SK-N-SH (cell line): ENCODE measurements around the gene WRAP73. TPM values are rescaled to one million over a fixed set of nuclear protein-coding genes. Genes with fewer than 3 reads are reported as not detected.

ENCODE experiments used
- CTCF ChIA-PET: fragments of 300-600, 350-600 bp; formaldehyde crosslinking; extraction: SDS; loops from one replicate; lab custom pipeline; 2021; lab: Yijun Ruan, JAX
- POLR2A ChIA-PET: fragments of 350-600 bp; sonication (Branson Sonifier 250); formaldehyde crosslinking; extraction: SDS; loops from one replicate; lab custom pipeline; 2020; ENCODE audit warnings: antibody characterized with exemption, inconsistent platforms; lab: Yijun Ruan, JAX
- DNase-seq: peaks from one replicate; pipeline ENCODE4 v3.0.0; 2012
- H2AFZ ChIP-seq: fragments of 200-600 bp; sonication (generic); 2 replicates; pipeline ENCODE4 v1.8.1; 2016; ENCODE audit warnings: antibody characterized with exemption, mild to moderate bottlenecking, low read depth
- H3F3A ChIP-seq: fragments of 200-600 bp; sonication (generic); replicated peaks from 2 replicates; pipeline ENCODE3; 2016; ENCODE audit warnings: antibody characterized with exemption, mild to moderate bottlenecking; ENCODE audit not compliant: insufficient read depth
- H3K27ac ChIP-seq, 2 experiments: fragments of 200-500 bp in 1 of 2; fragments of 200-600 bp in 1 of 2; sonication (Bioruptor generic) in 1 of 2; sonication (generic), shearing (Covaris generic) in 1 of 2; 2 replicates each; pipeline versions ENCODE4 v1.5.1 to v1.6.1; 2014 to 2016; ENCODE audit warnings: low read depth in 2 of 2, inconsistent platforms in 1 of 2, low read length in 1 of 2, mild to moderate bottlenecking in 1 of 2, mixed read lengths in 1 of 2
- H3K27me3 ChIP-seq: fragments of 200-600 bp; sonication (generic), shearing (Covaris generic); 2 replicates; pipeline ENCODE4 v1.6.1; 2016; ENCODE audit warnings: mixed run types; ENCODE audit not compliant: insufficient read depth
- H3K36me3 ChIP-seq, 2 experiments: fragments of 200-500 bp in 1 of 2; fragments of 200-600 bp in 1 of 2; sonication (Bioruptor generic) in 1 of 2; sonication (generic) in 1 of 2; replicated peaks in 1 of 2; 2 replicates each; pipeline versions ENCODE3 to v1.5.1; 2014 to 2016; ENCODE audit warnings: low read length in 1 of 2, mild to moderate bottlenecking in 1 of 2; ENCODE audit not compliant: insufficient read depth in 2 of 2, control insufficient read depth in 1 of 2
- H3K4me1 ChIP-seq, 2 experiments: fragments of 200-500 bp in 1 of 2; fragments of 200-600 bp in 1 of 2; sonication (Bioruptor generic) in 1 of 2; sonication (generic), shearing (Covaris generic) in 1 of 2; 2 replicates each; pipeline versions ENCODE4 v1.5.1 to v1.6.1; 2014 to 2016; ENCODE audit warnings: low read depth in 1 of 2, low read length in 1 of 2, mixed run types in 1 of 2; ENCODE audit not compliant: insufficient read depth in 2 of 2, control insufficient read depth in 1 of 2
- H3K4me2 ChIP-seq: fragments of 200-600 bp; sonication (generic), shearing (Covaris generic); 2 replicates; pipeline ENCODE4 v1.6.1; 2017; ENCODE audit warnings: mixed run types
- H3K4me3 ChIP-seq, 2 experiments: fragments of 200-500 bp in 1 of 2; fragments of 200-600 bp in 1 of 2; sonication (Bioruptor generic) in 1 of 2; sonication (generic), shearing (Covaris generic) in 1 of 2; 2 replicates each; pipeline versions ENCODE4 v1.5.1 to v1.8.1; 2014 to 2016; ENCODE audit warnings: low read depth in 2 of 2, inconsistent platforms in 1 of 2, low read length in 1 of 2, mild to moderate bottlenecking in 1 of 2, mixed read lengths in 1 of 2, moderate library complexity in 1 of 2
- H3K79me2 ChIP-seq: fragments of 200-600 bp; sonication (generic); 2 replicates; pipeline ENCODE4 v1.8.1; 2017; ENCODE audit warnings: mild to moderate bottlenecking; ENCODE audit not compliant: insufficient read depth
- H3K9ac ChIP-seq: fragments of 200-600 bp; sonication (generic); 2 replicates; pipeline ENCODE4 v1.6.1; 2017; ENCODE audit warnings: mixed run types
- H3K9me2 ChIP-seq: fragments of 200-600 bp; sonication (generic); 2 replicates; pipeline ENCODE4 v1.6.1; 2017; ENCODE audit warnings: mixed run types
- H3K9me3 ChIP-seq: fragments of 200-600 bp; sonication (generic); 2 replicates; pipeline ENCODE4 v1.6.1; 2017; ENCODE audit warnings: mixed run types, mild to moderate bottlenecking, moderate library complexity
- H4K20me1 ChIP-seq: fragments of 200-600 bp; sonication (generic); 2 replicates; pipeline ENCODE4 v1.6.1; 2017; ENCODE audit warnings: mild to moderate bottlenecking, mixed run types; ENCODE audit not compliant: insufficient read depth
- ELF1 ChIP-seq: IDR thresholded peaks from 2 replicates; pipeline ENCODE4 v1.4.0; 2012
- EP300 ChIP-seq, 2 experiments: IDR thresholded peaks; 2 replicates each; pipeline versions ENCODE4 v1.4.0 to v1.6.1; 2012; ENCODE audit warnings: borderline replicate concordance in 1 of 2, low read depth in 1 of 2, low read length in 1 of 2
- FOSL2 ChIP-seq: IDR thresholded peaks from 2 replicates; pipeline ENCODE4 v1.4.0; 2012; ENCODE audit warnings: low read depth, mild to moderate bottlenecking, moderate library complexity, borderline replicate concordance
- FOXJ3 ChIP-seq: sonication (generic); formaldehyde crosslinking; IDR thresholded peaks from 2 replicates; pipeline ENCODE4 v1.5.1; 2020; ENCODE audit warnings: mild to moderate bottlenecking, missing genetic modification reagents
- FOXM1 ChIP-seq: IDR thresholded peaks from 2 replicates; pipeline ENCODE4 v1.4.0; 2012; ENCODE audit warnings: low read depth, mild to moderate bottlenecking
- GATA2 ChIP-seq: sonication (generic); formaldehyde crosslinking; IDR thresholded peaks from 2 replicates; pipeline ENCODE4 v1.5.0; 2020; ENCODE audit warnings: mild to moderate bottlenecking, missing genetic modification reagents
- MEF2A ChIP-seq: IDR thresholded peaks from 2 replicates; pipeline ENCODE4 v1.4.0; 2012; ENCODE audit warnings: low read depth, borderline replicate concordance
- MXI1 ChIP-seq: IDR thresholded peaks from 2 replicates; pipeline ENCODE4 v1.6.1; 2012; ENCODE audit warnings: mild to moderate bottlenecking, low read depth, low read length, improper control_type of control experiment
- NFIC ChIP-seq: IDR thresholded peaks from 2 replicates; pipeline ENCODE4 v1.4.0; 2012; ENCODE audit warnings: borderline replicate concordance
- POLR2AphosphoS5 ChIP-seq: IDR thresholded peaks from 2 replicates; pipeline ENCODE4 v1.6.1; 2012; ENCODE audit warnings: low read depth, low read length
- RAD21 ChIP-seq: IDR thresholded peaks from 2 replicates; pipeline ENCODE4 v1.6.1; 2012; ENCODE audit warnings: mild to moderate bottlenecking, low read length
- RCOR1 ChIP-seq: fragments of 150-350 bp; IDR thresholded peaks from 2 replicates; pipeline ENCODE4 v1.6.1; 2017; ENCODE audit warnings: antibody characterized with exemption, low read length
- RFX5 ChIP-seq: IDR thresholded peaks from 2 replicates; pipeline ENCODE4 v1.6.1; 2012; ENCODE audit warnings: mild to moderate bottlenecking, improper control_type of control experiment, low read length
- SMC3 ChIP-seq: IDR thresholded peaks from 2 replicates; pipeline ENCODE4 v1.6.1; 2012; ENCODE audit warnings: low read depth, low read length, improper control_type of control experiment
- TAF1 ChIP-seq: IDR thresholded peaks from 2 replicates; pipeline ENCODE4 v1.6.1; 2012; ENCODE audit warnings: low read depth, mild to moderate bottlenecking, low read length, moderate library complexity, borderline replicate concordance
- TEAD4 ChIP-seq: IDR thresholded peaks from 2 replicates; pipeline ENCODE4 v1.4.0; 2012; ENCODE audit warnings: mild to moderate bottlenecking, borderline replicate concordance; ENCODE audit not compliant: insufficient read depth
- WGBS: methylation state at CpG from one replicate; pipeline ENCODE4 v1.1.6; 2017; ENCODE audit warnings: low lambda C conversion rate; 5-methylcytosine and 5-hydroxymethylcytosine counted together
- polyA plus RNA-seq, 3 experiments: library from polyadenylated mRNA; depleted of rRNA; stranded (reverse); fragments of >200 nt; gene quantifications; 2 replicates each; pipeline ENCODE4 v1.2.3, GENCODE V29; 2012
- TF ChIP-seq, protein P1 (sequence below): IDR thresholded peaks from 2 replicates; pipeline ENCODE4 v1.6.1; 2012; ENCODE audit warnings: mild to moderate bottlenecking, low read depth, low read length, moderate library complexity
- TF ChIP-seq, protein P2 (sequence below): IDR thresholded peaks from 2 replicates; pipeline ENCODE4 v1.4.0; 2012; ENCODE audit warnings: low read depth, borderline replicate concordance
- TF ChIP-seq, protein P3 (sequence below): fragments of 200-600 bp; sonication (generic); IDR thresholded peaks from 2 replicates; pipeline ENCODE4 v1.6.1; 2017; ENCODE audit warnings: antibody characterized with exemption, mild to moderate bottlenecking, moderate library complexity
- TF ChIP-seq, protein P4 (sequence below): IDR thresholded peaks from 2 replicates; pipeline ENCODE4 v1.4.0; 2012; ENCODE audit warnings: low read depth, borderline replicate concordance
- TF ChIP-seq, protein P5 (sequence below): fragments of 150-350 bp; IDR thresholded peaks from 2 replicates; pipeline ENCODE4 v1.6.1; 2016; ENCODE audit warnings: mild to moderate bottlenecking, low read depth, low read length

WRAP73 gene
- polyA plus RNA-seq, 1 of the 3 experiments (the other 2 are of a cell fraction), result 61.9 TPM

DNA sequence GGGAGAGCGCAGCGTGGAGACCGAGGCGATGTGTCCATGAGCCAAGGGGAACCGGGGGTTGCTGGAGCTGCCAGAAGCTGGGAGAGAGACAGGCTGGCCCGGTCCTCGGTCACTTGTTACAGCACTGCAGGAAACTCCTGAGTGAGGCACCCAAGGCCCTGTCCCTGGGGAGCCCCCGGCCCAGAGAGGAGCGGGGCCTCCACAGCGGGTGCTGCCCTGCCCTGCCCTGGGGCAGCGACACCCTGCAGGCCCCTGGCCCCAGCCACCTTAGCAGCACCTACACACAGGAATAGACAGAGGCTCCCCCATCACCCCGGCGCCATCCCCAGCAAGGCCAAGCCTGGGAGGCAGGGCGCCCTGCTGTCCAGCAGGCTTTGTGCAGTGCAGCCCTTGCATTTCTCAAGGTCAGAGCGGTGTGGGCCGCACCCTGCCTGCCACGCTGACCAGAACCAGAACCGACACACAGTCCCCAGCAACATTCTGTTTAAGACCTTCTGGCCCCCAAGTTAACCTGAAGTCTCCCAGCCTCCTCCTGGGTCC lies 32.0 kb downstream of the WRAP73 start (continued):
- TF ChIP-seq, protein P1, sequence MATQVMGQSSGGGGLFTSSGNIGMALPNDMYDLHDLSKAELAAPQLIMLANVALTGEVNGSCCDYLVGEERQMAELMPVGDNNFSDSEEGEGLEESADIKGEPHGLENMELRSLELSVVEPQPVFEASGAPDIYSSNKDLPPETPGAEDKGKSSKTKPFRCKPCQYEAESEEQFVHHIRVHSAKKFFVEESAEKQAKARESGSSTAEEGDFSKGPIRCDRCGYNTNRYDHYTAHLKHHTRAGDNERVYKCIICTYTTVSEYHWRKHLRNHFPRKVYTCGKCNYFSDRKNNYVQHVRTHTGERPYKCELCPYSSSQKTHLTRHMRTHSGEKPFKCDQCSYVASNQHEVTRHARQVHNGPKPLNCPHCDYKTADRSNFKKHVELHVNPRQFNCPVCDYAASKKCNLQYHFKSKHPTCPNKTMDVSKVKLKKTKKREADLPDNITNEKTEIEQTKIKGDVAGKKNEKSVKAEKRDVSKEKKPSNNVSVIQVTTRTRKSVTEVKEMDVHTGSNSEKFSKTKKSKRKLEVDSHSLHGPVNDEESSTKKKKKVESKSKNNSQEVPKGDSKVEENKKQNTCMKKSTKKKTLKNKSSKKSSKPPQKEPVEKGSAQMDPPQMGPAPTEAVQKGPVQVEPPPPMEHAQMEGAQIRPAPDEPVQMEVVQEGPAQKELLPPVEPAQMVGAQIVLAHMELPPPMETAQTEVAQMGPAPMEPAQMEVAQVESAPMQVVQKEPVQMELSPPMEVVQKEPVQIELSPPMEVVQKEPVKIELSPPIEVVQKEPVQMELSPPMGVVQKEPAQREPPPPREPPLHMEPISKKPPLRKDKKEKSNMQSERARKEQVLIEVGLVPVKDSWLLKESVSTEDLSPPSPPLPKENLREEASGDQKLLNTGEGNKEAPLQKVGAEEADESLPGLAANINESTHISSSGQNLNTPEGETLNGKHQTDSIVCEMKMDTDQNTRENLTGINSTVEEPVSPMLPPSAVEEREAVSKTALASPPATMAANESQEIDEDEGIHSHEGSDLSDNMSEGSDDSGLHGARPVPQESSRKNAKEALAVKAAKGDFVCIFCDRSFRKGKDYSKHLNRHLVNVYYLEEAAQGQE, result no peak
- TF ChIP-seq TEAD4 (no peak), ELF1 (no peak), NFIC (no peak), GATA2 (CRISPR knock-in tag) (no peak)
- TF ChIP-seq, protein P2, sequence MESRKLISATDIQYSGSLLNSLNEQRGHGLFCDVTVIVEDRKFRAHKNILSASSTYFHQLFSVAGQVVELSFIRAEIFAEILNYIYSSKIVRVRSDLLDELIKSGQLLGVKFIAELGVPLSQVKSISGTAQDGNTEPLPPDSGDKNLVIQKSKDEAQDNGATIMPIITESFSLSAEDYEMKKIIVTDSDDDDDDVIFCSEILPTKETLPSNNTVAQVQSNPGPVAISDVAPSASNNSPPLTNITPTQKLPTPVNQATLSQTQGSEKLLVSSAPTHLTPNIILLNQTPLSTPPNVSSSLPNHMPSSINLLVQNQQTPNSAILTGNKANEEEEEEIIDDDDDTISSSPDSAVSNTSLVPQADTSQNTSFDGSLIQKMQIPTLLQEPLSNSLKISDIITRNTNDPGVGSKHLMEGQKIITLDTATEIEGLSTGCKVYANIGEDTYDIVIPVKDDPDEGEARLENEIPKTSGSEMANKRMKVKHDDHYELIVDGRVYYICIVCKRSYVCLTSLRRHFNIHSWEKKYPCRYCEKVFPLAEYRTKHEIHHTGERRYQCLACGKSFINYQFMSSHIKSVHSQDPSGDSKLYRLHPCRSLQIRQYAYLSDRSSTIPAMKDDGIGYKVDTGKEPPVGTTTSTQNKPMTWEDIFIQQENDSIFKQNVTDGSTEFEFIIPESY, result no peak

DNA sequence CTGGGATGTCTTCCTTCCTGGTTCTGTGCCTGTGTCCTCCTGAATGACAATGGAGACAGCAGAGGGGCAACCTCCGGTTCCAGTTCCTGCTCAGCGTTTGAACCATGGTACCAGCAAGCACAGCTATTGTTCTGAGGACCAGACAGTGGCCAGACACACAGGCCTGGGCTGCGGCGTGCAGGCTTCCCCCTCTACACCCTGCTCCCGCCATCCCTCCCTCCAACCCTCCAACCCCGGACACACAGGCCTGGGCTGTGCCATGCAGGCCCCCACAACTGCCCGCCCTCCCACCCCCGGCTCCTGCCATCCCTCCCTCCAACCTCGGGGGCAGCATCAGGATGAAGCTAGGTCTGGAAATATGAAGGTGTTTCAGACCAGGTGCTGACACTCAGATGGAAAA lies 33.0 kb downstream of the WRAP73 start:
- no peaks in the 10 kb centered on the region for H3K27me3 ChIP-seq
- H3K4me3 ChIP-seq, result no peak overlapping the region
- H2AFZ ChIP-seq, result no peak overlapping the region
- H3K27ac ChIP-seq, result no peak overlapping the region
- H3K4me2 ChIP-seq, result no peak overlapping the region
- no peak for DNase-seq
- no peak overlapping the region for H3K9ac ChIP-seq
- H3F3A ChIP-seq, result no peaks in the 10 kb centered on the region
- TF ChIP-seq GATA2 (CRISPR knock-in tag), result no peak
- no peak for TF ChIP-seq TEAD4
- TF ChIP-seq, protein P3, sequence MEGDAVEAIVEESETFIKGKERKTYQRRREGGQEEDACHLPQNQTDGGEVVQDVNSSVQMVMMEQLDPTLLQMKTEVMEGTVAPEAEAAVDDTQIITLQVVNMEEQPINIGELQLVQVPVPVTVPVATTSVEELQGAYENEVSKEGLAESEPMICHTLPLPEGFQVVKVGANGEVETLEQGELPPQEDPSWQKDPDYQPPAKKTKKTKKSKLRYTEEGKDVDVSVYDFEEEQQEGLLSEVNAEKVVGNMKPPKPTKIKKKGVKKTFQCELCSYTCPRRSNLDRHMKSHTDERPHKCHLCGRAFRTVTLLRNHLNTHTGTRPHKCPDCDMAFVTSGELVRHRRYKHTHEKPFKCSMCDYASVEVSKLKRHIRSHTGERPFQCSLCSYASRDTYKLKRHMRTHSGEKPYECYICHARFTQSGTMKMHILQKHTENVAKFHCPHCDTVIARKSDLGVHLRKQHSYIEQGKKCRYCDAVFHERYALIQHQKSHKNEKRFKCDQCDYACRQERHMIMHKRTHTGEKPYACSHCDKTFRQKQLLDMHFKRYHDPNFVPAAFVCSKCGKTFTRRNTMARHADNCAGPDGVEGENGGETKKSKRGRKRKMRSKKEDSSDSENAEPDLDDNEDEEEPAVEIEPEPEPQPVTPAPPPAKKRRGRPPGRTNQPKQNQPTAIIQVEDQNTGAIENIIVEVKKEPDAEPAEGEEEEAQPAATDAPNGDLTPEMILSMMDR, result no peak
- TF ChIP-seq, protein P4, sequence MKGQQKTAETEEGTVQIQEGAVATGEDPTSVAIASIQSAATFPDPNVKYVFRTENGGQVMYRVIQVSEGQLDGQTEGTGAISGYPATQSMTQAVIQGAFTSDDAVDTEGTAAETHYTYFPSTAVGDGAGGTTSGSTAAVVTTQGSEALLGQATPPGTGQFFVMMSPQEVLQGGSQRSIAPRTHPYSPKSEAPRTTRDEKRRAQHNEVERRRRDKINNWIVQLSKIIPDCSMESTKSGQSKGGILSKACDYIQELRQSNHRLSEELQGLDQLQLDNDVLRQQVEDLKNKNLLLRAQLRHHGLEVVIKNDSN, result no peak
- TF ChIP-seq TAF1, result no peak
- no peak for TF ChIP-seq MXI1
- no peak for TF ChIP-seq MEF2A
- no peak for TF ChIP-seq RCOR1
- TF ChIP-seq FOSL2, result no peak
- TF ChIP-seq POLR2AphosphoS5, result no peak
- no peak for TF ChIP-seq EP300 (IDR thresholded peaks at IDR 0.05; ENCODE audit: borderline replicate concordance in 1 of 2, low read depth in 1 of 2, low read length in 1 of 2)
- no peak for TF ChIP-seq RAD21
- TF ChIP-seq FOXJ3 (CRISPR knock-in tag), result no peak
- TF ChIP-seq, protein P5, sequence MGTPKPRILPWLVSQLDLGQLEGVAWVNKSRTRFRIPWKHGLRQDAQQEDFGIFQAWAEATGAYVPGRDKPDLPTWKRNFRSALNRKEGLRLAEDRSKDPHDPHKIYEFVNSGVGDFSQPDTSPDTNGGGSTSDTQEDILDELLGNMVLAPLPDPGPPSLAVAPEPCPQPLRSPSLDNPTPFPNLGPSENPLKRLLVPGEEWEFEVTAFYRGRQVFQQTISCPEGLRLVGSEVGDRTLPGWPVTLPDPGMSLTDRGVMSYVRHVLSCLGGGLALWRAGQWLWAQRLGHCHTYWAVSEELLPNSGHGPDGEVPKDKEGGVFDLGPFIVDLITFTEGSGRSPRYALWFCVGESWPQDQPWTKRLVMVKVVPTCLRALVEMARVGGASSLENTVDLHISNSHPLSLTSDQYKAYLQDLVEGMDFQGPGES, result no peak
- no peak for TF ChIP-seq RFX5
- no peak for TF ChIP-seq SMC3
- TF ChIP-seq FOXM1, result no peak
- TF ChIP-seq, all 33 proteins: peak for 0
- Histone ChIP-seq H3K36me3 (no peaks in the 10 kb centered on the region), H3K9me2 (no peaks in the 10 kb centered on the region), H3K9me3 (no peaks in the 10 kb centered on the region), H3K79me2 (no peaks in the 10 kb centered on the region), H4K20me1 (no peaks in the 10 kb centered on the region), H3K4me1 (peaks cover 0 to 8% of the 10 kb centered on the region in 2 experiments; a peak in 2 of 4 replicates)
- CTCF ChIA-PET, result interaction anchor here (0.8 to 1.5 kb wide), 5 partner anchors 9 to 124 kb away, joined by 3 to 8 read pairs (median 4); no protein-coding TSS in a partner anchor
- POLR2A ChIA-PET, result no interaction called here
- WGBS, result 80% methylated on average over 5 of the region's 9 CpGs
